Uterus (tissue), 2 donors: Measurements from ENCODE around the gene WIPF1.

Experiments used
- POLR2A ChIP-seq, 2 donors: fragments of 450-650 bp; IDR thresholded peaks; one replicate each; pipeline ENCODE4 v1.6.1; 2016; ENCODE audit warnings: antibody characterized with exemption in 2 of 2, mild to moderate bottlenecking in 1 of 2, moderate library complexity in 1 of 2
- TF ChIP-seq, protein P1 (sequence below), 4 experiments: fragments of 200-600 bp in 2 of 4; fragments of 450-650 bp in 2 of 4; sonication (generic) in 2 of 4; IDR thresholded peaks; one replicate each; pipeline ENCODE4 v1.5.1; 2016 to 2019; ENCODE audit warnings: antibody characterized with exemption in 4 of 4, mild to moderate bottlenecking in 2 of 4, moderate library complexity in 1 of 4

DNA sequence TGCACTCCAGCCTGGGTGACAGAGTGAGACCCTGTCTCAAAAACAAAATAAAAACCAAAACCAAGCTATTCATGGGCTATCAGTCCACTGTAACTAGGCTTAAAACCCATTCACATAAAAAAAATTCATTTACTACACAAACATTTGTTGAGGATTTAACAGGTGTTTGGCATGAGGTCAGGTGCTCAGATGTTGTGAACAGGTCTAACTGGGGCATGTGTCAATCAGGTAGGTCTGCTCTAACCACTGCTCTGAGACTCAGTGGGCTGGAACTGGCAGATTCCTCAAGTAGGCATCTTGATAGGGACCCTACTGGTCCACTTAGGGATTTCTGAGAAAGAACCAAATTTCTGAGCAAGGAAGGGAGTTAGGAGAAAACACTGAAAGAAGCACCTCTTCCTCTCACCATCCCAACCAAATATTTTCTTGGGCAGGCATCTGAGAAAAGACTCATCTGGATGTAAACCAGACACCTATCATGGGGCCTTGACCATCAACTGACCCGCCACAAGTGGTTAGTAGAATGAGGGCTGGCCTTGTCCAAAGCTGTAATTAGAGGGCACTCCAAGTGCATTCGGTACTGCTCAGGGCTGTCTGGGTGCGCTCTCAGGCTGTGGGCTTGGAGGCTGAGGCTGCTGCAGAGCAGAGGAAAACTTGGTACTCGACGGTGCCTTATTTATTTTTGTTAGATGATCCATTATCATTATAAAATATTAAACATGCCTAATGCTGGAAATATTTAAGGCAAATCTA lies 33.9 kb downstream of the WIPF1 start:
- no peak for TF ChIP-seq POLR2A (IDR thresholded peaks at IDR 0.05)
- TF ChIP-seq, protein P1, sequence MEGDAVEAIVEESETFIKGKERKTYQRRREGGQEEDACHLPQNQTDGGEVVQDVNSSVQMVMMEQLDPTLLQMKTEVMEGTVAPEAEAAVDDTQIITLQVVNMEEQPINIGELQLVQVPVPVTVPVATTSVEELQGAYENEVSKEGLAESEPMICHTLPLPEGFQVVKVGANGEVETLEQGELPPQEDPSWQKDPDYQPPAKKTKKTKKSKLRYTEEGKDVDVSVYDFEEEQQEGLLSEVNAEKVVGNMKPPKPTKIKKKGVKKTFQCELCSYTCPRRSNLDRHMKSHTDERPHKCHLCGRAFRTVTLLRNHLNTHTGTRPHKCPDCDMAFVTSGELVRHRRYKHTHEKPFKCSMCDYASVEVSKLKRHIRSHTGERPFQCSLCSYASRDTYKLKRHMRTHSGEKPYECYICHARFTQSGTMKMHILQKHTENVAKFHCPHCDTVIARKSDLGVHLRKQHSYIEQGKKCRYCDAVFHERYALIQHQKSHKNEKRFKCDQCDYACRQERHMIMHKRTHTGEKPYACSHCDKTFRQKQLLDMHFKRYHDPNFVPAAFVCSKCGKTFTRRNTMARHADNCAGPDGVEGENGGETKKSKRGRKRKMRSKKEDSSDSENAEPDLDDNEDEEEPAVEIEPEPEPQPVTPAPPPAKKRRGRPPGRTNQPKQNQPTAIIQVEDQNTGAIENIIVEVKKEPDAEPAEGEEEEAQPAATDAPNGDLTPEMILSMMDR (IDR thresholded peaks at IDR 0.05): no peak
